ENCODE data around the gene ANKMY2.
"Not testable (repeated sequence)": the region's sequence is repeated elsewhere in the genome, so short reads cannot be mapped to it uniquely, and the experiment has no call there.

ANKMY2 gene

GRCh38 chr7:16636555-16637101 lies 8.9 kb downstream of the ANKMY2 start:
- DNase-seq (ENCODE audit: low read depth): no peak
- no peak overlapping the region for H3K4me3 ChIP-seq (ENCODE audit: low read depth, low read length)

DNA sequence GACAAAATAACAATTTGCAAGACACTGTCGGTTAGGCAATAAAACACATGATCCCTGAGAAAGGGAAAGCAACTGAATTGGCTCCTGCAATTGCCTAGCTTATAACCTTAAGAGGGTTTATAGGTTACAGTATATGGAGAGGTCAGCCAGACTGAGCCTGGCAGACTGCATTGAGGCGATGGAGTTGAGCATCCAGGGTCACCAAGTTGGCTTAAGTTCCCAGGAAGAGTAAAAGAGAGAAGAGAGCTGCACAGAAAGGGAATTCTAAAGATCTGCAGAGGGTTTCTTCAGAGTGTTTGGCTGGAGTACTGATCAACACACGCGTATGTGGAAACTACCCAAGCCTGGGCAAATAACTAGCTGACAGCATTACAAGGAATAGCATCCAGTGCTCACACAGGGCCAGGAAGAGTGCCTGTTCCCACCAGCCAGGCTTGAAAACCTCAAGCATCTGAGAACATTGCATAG lies 11.2 kb downstream of the ANKMY2 start:
- no peak for DNase-seq (ENCODE audit: low read depth)
- H3K4me3 ChIP-seq (ENCODE audit: low read depth, low read length): no peak overlapping the region

- no peak for DNase-seq (ENCODE audit: low read depth)
- H3K4me3 ChIP-seq (ENCODE audit: low read depth, low read length): no peak overlapping the region
Observed at GRCh38 chr7:16630654-16631053, 14.9 kb downstream of the ANKMY2 start.

DNA sequence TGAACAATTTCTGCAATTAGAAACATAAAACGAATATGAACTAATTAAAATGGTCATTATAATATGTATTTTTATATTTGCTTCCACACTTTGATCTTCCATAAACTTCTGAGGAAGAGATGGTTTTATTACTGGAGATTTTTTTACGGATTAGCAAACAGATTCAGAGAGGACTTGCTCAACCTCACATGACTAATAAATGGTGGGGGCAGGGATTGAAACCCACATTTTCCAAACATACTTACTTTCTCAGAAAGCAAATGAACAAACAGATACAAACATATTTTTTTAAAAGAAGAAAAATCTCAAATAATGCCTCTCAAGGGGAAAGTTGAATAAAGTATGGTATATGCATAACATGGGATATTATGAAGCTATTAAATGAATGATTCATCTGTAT lies 18.3 kb downstream of the ANKMY2 start:
- no peak for DNase-seq (ENCODE audit: low read depth)
- no peak overlapping the region for H3K4me3 ChIP-seq (ENCODE audit: low read depth, low read length)

GRCh38 chr7:16626388-16626787 lies 19.2 kb downstream of the ANKMY2 start:
- H3K4me3 ChIP-seq (ENCODE audit: low read depth, low read length): no peak overlapping the region
- DNase-seq (ENCODE audit: low read depth): no peak

DNA sequence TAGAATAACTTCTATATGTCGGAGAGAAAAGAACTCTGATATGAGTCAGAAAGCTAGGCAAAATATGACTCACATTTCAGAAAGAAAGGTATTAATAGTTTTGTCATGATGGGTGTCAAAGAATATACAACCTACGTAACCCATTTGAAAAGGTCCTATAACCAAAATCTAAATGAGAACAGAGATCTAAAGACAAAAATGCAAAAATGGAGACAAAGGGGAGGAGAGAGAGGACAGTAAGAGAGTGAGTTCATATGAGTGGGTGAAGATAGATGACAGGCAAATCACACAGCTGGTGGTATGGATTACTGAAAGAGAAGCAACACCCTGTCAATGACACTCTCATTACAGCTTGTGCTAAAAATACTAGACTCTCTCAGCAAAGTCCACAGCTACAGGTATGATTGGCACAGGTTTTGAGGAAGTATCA lies 25.6 kb downstream of the ANKMY2 start:
- H3K4me3 ChIP-seq (ENCODE audit: low read depth, low read length): no peak overlapping the region
- DNase-seq (ENCODE audit: low read depth): no peak

GRCh38 chr7:16616542-16616941 lies 29.0 kb downstream of the ANKMY2 start:
- DNase-seq (ENCODE audit: low read depth): no peak
- H3K4me3 ChIP-seq (ENCODE audit: low read depth, low read length): no peak overlapping the region

DNA sequence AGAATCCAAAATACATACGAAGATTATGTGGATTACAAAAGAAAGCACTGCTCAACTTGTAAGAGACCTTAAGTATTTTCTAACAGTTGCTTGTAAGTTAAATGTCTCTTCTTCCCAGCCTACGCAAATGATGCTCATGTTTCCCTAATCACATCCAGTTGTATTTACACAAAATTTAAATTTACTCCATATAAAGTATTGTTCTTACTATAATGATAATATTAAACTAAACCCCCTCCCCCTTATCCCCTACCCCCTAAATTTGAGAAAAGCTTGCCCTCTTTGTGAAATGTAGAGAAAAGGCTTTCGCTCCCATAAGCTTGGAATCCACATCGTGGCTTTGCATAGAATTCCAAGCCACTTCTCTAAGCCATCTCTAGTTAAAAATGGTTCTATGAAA lies 29.4 kb downstream of the ANKMY2 start:
- no peak overlapping the region for H3K4me3 ChIP-seq (ENCODE audit: low read depth, low read length)
- DNase-seq (ENCODE audit: low read depth): no peak

- DNase-seq (ENCODE audit: low read depth): no peak
Observed at GRCh38 chr7:16615228-16615627, 30.3 kb downstream of the ANKMY2 start.

DNA sequence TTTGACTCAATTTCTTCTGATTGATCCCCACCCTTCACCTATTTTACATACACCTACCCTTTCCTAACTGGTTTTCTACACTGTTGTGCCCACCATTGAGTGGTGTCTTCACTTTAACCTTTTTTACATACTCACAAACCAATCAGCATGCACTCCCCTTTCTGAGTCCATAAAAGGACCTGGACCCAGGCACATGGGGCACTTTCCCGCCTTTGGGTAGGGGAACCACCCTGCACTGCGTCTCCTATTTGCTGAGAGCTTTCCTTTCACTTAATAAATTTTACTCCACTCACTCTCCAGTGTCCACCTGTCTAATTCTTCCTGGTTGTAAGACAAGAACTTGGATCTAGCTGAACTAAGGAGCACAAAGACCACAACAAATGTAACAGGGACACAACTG lies 33.8 kb downstream of the ANKMY2 start:
- H3K4me3 ChIP-seq (ENCODE audit: low read depth, low read length): no peak overlapping the region
- no peak for DNase-seq (ENCODE audit: low read depth)

More at GRCh38 chr7:16615228-16615627, 30.3 kb downstream of the ANKMY2 start:
- no peak overlapping the region for H3K4me3 ChIP-seq (ENCODE audit: low read depth, low read length)

- no peak for DNase-seq (ENCODE audit: low read depth)
- H3K4me3 ChIP-seq (ENCODE audit: low read depth, low read length): no peak overlapping the region
Observed at GRCh38 chr7:16609842-16610450, 35.6 kb downstream of the ANKMY2 start.

DNA sequence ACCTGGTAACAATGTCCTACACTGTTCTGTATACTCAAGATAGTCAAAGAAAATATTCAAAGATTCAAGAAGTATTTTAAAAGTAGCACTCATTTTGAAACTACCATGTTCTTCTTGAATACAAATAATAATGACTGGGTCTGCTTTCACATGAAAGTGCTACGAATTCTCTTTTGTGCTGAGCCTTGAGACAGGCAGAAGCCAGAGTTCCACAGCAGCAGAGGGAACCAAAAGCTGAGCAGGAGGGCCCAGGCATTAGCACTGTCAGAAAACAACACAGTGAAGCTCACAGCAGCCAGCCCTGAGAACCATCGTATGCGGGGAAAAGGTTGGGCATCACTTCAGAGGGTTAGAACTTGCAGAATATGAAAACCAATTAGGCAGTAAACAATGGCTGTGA lies 38.9 kb downstream of the ANKMY2 start:
- no peak overlapping the region for H3K4me3 ChIP-seq (ENCODE audit: low read depth, low read length)
- no peak for DNase-seq (ENCODE audit: low read depth)

DNA sequence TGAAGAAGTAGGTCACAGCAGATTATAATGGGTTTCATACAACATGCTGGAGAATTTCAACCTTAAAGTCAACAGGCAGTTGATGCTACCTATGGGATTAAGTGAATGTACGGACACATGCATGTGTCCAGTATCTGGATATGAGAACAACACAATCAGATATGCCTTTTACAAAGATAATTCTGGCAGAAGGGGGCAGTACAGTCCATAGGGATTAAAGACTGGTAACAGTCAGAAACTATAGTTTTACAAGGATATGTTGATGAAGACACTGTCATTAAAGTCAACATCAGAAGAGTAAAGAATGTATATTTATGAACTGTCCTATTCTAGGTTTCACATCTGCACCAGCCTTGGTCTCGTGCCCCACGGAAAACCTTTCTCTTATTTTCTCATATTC lies 41.5 kb downstream of the ANKMY2 start:
- no peak overlapping the region for H3K4me3 ChIP-seq (ENCODE audit: low read depth, low read length)
- DNase-seq (ENCODE audit: low read depth): no peak

DNA sequence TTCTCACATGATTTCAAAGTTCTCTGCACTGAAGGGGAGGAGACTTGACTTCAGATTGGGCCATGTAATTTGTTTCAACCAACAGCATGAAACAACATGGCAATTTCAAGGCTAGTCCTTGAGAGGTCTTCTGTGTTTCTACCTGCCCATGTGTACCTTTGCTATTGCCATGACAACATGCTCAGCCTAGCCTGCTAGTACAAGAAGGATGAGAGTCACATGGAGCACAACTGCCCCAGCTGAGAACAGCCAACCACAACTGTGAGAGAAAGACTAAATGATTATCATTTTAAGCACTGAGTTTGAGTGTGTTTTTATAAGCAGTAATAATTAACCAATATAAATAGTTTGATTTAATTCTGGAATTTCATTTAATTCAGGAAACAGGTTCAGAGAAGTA lies 41.9 kb downstream of the ANKMY2 start:
- no peak overlapping the region for H3K4me3 ChIP-seq (ENCODE audit: low read depth, low read length)
- DNase-seq (ENCODE audit: low read depth): no peak

- H3K4me3 ChIP-seq (ENCODE audit: low read depth, low read length): no peak overlapping the region
- DNase-seq (ENCODE audit: low read depth): no peak
Observed at GRCh38 chr7:16599860-16600259, 45.7 kb downstream of the ANKMY2 start.

- no peak for DNase-seq (ENCODE audit: low read depth)
- H3K4me3 ChIP-seq (ENCODE audit: low read depth, low read length): no peak overlapping the region
Observed at GRCh38 chr7:16598015-16598414, 47.5 kb downstream of the ANKMY2 start.

DNA sequence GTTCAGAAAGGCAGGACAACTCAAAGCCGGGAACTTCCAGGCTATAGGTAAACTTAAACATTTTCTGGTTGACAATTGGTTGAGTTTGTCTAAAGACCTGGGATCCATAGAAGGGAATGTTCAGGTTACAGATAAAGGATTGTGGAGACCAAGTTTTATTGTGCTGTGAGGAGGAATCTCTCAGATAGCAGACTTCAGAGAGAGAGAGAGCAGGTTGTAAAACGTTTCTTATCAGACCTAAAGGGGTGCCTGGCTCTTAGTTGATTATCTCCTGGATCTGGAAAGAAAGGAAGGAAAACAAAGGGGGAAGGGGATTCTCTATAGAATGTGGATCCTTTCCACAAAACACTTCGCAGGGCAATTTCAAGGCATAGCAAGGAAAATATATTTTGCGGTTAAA lies 50.0 kb downstream of the ANKMY2 start:
- not testable (repeated sequence) for H3K4me3 ChIP-seq (ENCODE audit: low read depth, low read length); DNase-seq (ENCODE audit: low read depth)

GRCh38 chr7:16594676-16595075 lies 50.9 kb downstream of the ANKMY2 start:
- H3K4me3 ChIP-seq (ENCODE audit: low read depth, low read length): no peak overlapping the region
- DNase-seq (ENCODE audit: low read depth): no peak

DNA sequence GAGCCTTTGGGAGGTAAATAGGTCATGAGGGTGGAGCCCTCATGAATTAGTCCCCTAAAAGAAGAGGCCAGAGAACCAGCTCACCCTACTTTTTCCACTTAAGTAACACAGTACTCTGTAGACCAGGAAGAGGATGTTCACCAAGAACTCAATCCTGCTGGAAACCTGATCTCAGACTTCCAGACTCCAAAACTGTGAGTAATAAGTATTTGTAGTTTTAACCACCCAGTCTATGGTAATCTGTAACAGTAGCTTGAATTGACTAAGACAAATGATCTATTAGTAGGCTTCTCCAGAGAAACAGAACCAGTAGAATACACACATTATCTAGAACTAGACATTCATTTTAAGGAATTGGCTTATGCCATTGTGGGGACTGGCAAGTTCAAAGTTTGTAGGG lies 51.5 kb downstream of the ANKMY2 start:
- DNase-seq (ENCODE audit: low read depth): peak; percentile 16
- no peak overlapping the region for H3K4me3 ChIP-seq (ENCODE audit: low read depth, low read length)

- no peak overlapping the region for H3K4me3 ChIP-seq (ENCODE audit: low read depth, low read length)
- no peak for DNase-seq (ENCODE audit: low read depth)
Observed at GRCh38 chr7:16592395-16592794, 53.2 kb downstream of the ANKMY2 start.

DNA sequence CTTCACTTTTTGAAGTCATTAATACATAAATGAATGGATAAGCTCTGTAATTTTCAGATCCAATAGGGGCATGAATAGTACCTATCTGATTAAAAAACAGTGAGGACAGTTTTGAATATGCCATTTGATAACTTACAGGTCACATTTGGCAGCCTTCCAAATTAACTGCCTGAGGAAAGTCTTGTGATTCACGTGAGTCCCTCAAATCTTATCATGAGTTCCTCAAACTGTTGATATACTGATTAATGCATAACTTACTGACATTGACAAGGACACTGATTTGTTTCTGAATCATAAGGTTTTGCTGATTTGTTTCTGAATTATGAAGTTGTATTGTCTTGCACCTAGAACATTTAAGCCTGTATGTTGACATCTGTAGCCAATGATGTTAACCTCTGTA lies 55.1 kb downstream of the ANKMY2 start:
- DNase-seq (ENCODE audit: low read depth): no peak
- H3K4me3 ChIP-seq (ENCODE audit: low read depth, low read length): no peak overlapping the region

DNA sequence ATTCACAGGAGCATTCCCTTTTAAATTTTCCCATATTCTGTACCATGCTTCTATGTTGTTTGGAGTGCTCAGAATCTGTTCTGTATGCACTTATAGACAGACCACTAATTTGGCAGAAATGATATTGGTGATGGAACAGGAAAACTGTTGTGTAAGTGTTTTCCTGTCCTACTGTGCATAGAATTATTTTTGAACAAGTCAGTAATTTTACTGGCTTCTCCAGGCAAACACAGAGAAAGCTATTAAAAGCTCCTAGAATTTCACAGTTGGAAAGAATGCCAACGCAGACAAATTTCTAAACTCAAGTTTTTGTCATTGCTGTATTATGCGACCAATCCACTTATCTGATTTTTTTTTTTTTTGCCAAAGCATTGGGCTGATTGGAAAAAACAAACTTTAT lies 55.7 kb downstream of the ANKMY2 start:
- no peak overlapping the region for H3K4me3 ChIP-seq (ENCODE audit: low read depth, low read length)
- DNase-seq (ENCODE audit: low read depth): no peak

All from skeletal muscle cell (primary cell).